Testis (tissue), 2 donors: ENCODE results near the gene SART3.

Source experiments
- POLR2A ChIP-seq: fragments of 450-650 bp; IDR thresholded peaks from one replicate; pipeline ENCODE4 v1.6.1; 2017; ENCODE audit warnings: antibody characterized with exemption, mild to moderate bottlenecking, moderate library complexity
- TF ChIP-seq, protein P1 (sequence below), 3 experiments: fragments of 450-650 bp in 2 of 3; fragments of 200-600 bp in 1 of 3; sonication (generic) in 1 of 3; IDR thresholded peaks; one replicate each; pipeline ENCODE4 v1.5.1; 2016 to 2019; ENCODE audit warnings: antibody characterized with exemption in 3 of 3, mild to moderate bottlenecking in 2 of 3, moderate library complexity in 1 of 3

DNA sequence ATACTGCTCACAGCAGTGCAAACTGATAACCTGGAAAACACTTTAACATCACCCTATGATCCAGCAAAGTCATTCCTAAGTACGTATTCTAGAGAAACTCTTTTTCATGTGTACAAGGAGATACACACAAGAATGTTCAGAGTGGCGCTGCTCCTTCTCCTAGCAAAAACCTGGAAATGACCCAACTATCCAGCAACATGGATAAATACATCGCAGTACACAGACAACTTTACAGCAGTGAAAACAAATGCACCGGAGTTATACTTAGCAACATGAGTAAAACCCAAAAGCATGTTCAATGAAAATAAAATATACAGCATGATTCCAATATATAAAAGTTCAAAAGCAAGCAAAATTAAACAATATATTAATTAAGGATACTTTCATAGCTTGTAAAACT is 18.7 kb downstream of the SART3 start:
- TF ChIP-seq, protein P1, sequence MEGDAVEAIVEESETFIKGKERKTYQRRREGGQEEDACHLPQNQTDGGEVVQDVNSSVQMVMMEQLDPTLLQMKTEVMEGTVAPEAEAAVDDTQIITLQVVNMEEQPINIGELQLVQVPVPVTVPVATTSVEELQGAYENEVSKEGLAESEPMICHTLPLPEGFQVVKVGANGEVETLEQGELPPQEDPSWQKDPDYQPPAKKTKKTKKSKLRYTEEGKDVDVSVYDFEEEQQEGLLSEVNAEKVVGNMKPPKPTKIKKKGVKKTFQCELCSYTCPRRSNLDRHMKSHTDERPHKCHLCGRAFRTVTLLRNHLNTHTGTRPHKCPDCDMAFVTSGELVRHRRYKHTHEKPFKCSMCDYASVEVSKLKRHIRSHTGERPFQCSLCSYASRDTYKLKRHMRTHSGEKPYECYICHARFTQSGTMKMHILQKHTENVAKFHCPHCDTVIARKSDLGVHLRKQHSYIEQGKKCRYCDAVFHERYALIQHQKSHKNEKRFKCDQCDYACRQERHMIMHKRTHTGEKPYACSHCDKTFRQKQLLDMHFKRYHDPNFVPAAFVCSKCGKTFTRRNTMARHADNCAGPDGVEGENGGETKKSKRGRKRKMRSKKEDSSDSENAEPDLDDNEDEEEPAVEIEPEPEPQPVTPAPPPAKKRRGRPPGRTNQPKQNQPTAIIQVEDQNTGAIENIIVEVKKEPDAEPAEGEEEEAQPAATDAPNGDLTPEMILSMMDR (IDR thresholded peaks at IDR 0.05): no peak
- TF ChIP-seq POLR2A: no peak
